Measurements from ENCODE around the gene JADE2.
A peak's percentile ranks its signal among the peaks of the same experiment; 100 is the strongest.

The JADE2 gene

DNA sequence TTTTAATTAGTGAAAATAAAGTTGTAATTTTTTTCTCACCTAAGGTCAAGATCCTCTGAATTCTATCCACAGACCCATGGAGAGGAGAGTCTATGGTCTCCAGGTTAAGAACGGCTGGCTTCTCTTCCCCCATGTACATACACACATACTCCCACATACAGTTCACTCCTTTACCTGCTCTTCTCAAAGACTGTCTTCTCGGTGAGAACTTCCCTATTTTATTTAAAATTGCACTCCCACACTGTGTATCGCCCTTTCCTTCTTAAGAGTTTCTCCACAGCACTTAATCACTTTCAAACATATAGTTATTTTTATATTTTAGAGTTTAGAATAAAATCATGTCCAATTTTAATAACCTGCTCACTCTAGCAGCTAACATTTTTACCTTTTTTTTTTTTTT is 3.6 kb upstream of the JADE2 start:
- Histone ChIP-seq H3K27me3 (peaks cover 6% of the 10 kb centered on the region), H3K36me3 (no peaks in the 10 kb centered on the region), H3K4me3 (ENCODE audit: low read depth in 1 of 2, low read length in 1 of 2) (no peak overlapping the region), H3K27ac (no peak overlapping the region), H3K9me3 (no peaks in the 10 kb centered on the region), H3K4me1 (ENCODE audit: control insufficient read depth in 1 of 2, insufficient read depth in 1 of 2, low read depth in 1 of 2, low read length in 1 of 2) (peaks cover 8 to 10% of the 10 kb centered on the region in 2 experiments)
- TF ChIP-seq, protein P1, sequence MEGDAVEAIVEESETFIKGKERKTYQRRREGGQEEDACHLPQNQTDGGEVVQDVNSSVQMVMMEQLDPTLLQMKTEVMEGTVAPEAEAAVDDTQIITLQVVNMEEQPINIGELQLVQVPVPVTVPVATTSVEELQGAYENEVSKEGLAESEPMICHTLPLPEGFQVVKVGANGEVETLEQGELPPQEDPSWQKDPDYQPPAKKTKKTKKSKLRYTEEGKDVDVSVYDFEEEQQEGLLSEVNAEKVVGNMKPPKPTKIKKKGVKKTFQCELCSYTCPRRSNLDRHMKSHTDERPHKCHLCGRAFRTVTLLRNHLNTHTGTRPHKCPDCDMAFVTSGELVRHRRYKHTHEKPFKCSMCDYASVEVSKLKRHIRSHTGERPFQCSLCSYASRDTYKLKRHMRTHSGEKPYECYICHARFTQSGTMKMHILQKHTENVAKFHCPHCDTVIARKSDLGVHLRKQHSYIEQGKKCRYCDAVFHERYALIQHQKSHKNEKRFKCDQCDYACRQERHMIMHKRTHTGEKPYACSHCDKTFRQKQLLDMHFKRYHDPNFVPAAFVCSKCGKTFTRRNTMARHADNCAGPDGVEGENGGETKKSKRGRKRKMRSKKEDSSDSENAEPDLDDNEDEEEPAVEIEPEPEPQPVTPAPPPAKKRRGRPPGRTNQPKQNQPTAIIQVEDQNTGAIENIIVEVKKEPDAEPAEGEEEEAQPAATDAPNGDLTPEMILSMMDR (IDR thresholded peaks at IDR 0.05), result no peak

DNA sequence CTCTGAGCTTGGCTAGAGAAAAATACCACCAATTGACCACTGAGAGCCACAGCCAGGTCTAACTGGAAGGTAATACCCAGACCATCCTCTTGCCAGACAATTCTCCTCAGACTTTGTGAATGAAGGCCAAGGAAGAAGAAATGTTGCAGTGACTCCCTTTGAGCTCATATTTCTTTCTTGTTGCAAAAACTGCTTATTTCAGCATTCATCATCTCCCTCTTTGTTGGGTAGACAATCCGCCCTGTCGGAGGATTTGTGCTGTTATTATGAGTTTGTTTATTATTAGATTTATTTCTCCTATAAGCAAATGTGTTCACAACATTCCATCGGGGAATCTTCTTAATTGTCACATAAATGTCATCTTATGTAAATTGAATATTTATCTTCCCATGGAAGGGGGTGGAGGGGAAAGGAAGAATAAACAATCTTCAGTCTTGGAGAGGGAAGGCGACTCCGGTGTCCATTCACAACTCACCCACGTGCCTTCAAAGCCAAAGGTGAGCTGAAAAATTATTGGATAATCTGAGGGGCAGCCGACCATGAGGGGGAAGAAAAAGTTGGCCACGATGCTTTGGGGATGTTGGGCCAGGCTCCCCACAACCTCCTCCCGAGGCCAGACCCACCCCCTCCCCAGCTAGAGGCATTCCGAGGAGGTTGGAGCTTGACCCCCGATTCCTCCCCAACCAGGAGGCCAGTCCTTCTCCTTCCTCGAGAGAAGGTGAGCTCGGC is 1.8 kb upstream of the JADE2 start:
- peak overlapping the region; percentile 86 for H3K27ac ChIP-seq
- H3K4me1 ChIP-seq (ENCODE audit: control insufficient read depth in 1 of 2, insufficient read depth in 1 of 2, low read depth in 1 of 2, low read length in 1 of 2), result peaks cover 14% of the 10 kb centered on the region in 2 experiments
- TF ChIP-seq, protein P1 (IDR thresholded peaks at IDR 0.05), result no peak
- no peaks in the 10 kb centered on the region for H3K9me3 ChIP-seq
- peaks cover 6% of the 10 kb centered on the region for H3K27me3 ChIP-seq
- no peaks in the 10 kb centered on the region for H3K36me3 ChIP-seq
- peak overlapping the region; percentile 83 to 98 for H3K4me3 ChIP-seq (ENCODE audit: low read depth in 1 of 2, low read length in 1 of 2)

DNA sequence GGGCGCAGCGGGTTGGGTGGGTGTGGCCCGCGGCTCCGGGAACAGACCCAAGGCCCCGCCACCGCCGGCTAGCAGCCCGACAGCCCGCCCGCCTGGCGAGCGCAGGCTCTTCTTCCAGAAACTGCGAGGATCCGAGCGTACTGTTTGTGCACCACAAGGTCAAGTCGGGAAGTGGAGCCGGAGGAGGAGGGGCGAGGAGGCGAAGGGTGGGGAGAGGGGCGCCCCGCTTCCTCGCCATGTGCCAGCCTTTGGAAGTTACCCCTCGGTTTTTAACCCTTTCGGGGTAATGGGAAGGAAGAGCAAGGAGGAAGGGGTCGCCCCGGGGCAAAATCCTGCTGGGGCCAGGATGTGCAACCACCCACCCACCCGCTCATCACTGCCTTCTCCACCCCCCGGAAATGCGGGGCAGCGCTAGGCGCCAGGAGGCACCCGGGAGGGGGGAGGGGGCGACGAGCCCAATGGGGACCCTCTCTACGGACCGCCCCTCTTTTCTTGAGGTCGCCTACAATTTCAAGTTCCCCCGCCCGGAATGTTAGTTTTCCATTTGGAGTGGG is 1.1 kb upstream of the JADE2 start:
- TF ChIP-seq, protein P1 (IDR thresholded peaks at IDR 0.05), result no peak

DNA sequence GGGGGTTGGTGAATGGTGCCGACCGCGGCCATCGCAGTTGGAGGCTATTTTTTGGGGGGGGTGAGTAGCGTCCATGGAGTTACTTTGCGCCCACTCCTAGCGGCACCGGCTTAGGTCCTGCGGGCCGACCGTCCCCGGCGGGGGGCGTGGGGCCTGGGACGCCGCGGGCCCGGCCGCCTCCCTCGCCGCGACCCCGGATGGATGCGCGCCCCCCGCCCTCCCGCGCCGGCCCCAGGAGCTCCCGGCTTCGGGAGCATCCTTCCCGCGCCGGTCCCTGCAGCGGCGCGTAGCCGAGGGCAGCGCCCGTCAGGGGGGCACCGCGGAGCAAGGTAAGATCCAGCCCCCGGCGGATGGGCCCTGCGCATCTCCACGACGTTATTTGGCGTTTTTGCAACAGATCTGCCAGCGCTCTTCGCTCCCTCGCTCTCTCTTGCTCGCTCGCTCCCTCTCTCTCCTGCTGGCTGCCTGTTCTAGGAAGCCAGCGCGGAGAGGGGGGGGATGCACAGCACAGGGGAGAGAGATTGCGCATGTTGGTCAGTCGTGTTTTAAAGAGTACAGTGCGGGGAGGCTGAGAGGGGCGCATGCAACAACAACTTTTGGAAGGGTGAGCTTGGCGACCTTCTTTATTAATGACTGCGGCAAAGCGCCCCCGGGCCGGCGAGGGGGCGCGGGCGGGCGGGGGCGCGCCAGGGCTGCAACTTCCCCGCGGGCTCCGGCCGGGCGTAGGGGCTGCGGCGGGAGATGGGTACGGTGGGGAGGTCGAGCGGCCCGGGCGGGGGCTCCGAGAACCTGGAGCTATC is 413 bp downstream of the JADE2 start:
- Histone ChIP-seq H3K27me3 (peaks cover 6% of the 10 kb centered on the region), H3K4me1 (ENCODE audit: control insufficient read depth in 1 of 2, insufficient read depth in 1 of 2, low read depth in 1 of 2, low read length in 1 of 2) (peaks cover 14% of the 10 kb centered on the region in 2 experiments), H3K9me3 (no peaks in the 10 kb centered on the region), H3K27ac (peak overlapping the region; percentile 86), H3K4me3 (ENCODE audit: low read depth in 1 of 2, low read length in 1 of 2) (peak overlapping the region; percentile 83 to 98), H3K36me3 (no peaks in the 10 kb centered on the region)
- TF ChIP-seq, protein P1 (IDR thresholded peaks at IDR 0.05), result no peak

More for the DNA sequence above, 1.1 kb upstream of the JADE2 start:
- Histone ChIP-seq H3K27ac (peak overlapping the region; percentile 86), H3K4me1 (ENCODE audit: control insufficient read depth in 1 of 2, insufficient read depth in 1 of 2, low read depth in 1 of 2, low read length in 1 of 2) (peaks cover 14% of the 10 kb centered on the region in 2 experiments), H3K27me3 (peaks cover 6% of the 10 kb centered on the region), H3K4me3 (ENCODE audit: low read depth in 1 of 2, low read length in 1 of 2) (peak overlapping the region; percentile 83 to 98), H3K36me3 (no peaks in the 10 kb centered on the region), H3K9me3 (no peaks in the 10 kb centered on the region)

DNA sequence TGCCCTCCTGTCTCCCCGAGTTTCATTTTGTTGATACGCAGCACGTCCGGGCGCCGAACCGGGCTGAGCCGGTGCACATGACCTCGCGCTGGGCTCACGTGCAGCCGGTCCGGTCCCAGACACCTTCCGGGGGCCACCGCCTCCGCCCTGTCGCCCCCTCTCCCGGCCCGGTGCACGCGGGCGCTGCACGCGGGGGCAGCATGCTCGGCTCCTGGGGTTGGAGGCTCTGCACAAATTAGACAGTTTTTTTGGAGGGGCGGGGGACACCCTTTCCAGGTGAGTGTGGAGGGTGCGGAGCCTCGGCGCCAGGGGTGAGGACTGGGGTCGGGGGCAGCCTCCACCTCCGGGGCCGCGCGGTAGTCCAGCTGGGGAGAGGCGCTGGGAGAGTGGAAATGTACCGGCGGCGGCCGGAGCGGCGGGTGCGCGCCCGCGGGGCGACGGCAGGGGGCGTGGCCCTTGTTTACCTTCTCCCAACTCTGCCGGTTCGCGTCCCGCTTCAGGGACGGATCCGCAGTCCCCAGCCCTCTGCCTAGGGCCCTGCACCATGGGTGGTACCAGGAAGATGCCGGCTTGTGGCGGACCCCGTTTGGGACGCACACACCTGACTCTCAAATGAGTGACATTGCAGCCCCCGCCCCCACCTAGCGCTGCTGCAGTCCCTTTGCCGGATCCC is 1.1 kb downstream of the JADE2 start:
- H3K4me1 ChIP-seq (ENCODE audit: control insufficient read depth in 1 of 2, insufficient read depth in 1 of 2, low read depth in 1 of 2, low read length in 1 of 2), result peaks cover 14% of the 10 kb centered on the region in 2 experiments

More for the DNA sequence above, 1.1 kb downstream of the JADE2 start:
- TF ChIP-seq, protein P1 (IDR thresholded peaks at IDR 0.05), result peak; percentile 62
- Histone ChIP-seq H3K4me3 (ENCODE audit: low read depth in 1 of 2, low read length in 1 of 2) (peak overlapping the region; percentile 83 to 98), H3K27ac (peak overlapping the region; percentile 86), H3K27me3 (peaks cover 6% of the 10 kb centered on the region), H3K36me3 (no peaks in the 10 kb centered on the region), H3K9me3 (no peaks in the 10 kb centered on the region)

Measured in neutrophil (primary cell).